Measurements from ENCODE around the gene ANKLE1.

- TF ChIP-seq CTCF (IDR thresholded peaks at IDR 0.05) = no peak
- no peak for TF ChIP-seq POLR2A (IDR thresholded peaks at IDR 0.05)
- no peak for TF ChIP-seq POLR2AphosphoS5 (IDR thresholded peaks at IDR 0.05)
- no peak for TF ChIP-seq EP300 (IDR thresholded peaks at IDR 0.05)
These were observed 15.1 kb upstream of the ANKLE1 start for GRCh38 chr19:17266589-17266974.
